ENCODE measurements around the gene FADD. TPM values are rescaled to one million over a fixed set of nuclear protein-coding genes. Genes with fewer than 3 reads are reported as not detected.

Gene FADD
- total RNA-seq, 1 donor, result 53.2 TPM

DNA sequence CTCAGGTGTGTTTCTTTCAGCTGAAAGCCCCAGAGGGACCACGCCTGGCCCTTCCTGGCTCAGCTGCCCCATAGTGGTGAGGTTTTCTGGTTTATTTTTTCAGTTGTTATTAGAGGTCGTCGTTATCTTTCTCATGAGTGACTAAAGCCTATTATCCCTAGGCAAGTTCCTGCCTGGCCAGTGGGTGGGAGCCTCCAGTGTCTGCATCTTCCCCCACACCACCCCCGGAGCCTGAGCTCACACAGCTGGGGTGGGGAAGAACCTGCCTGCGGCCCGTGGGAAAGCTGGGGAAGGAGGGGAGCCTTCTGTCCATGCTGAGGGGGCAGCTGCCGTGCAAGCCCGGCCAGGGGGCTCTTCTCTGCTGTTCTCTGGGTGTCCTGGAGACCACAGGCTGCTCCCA lies 43.1 kb downstream of the FADD start:
- peaks cover 3% of the 10 kb centered on the region for H3K27me3 ChIP-seq (ENCODE audit: insufficient read depth, low read length)
- no peaks in the 10 kb centered on the region for H3K36me3 ChIP-seq (ENCODE audit: insufficient read depth, low read length)
- DNase-seq (ENCODE audit: insufficient read length, low spot score, missing footprints), result peak; percentile 92
- no peaks in the 10 kb centered on the region for H3K9me3 ChIP-seq (ENCODE audit: low read depth, low read length)
- H3K4me3 ChIP-seq (ENCODE audit: insufficient read depth, low read length), result no peak overlapping the region
- no peaks in the 10 kb centered on the region for H3K79me2 ChIP-seq (ENCODE audit: insufficient read depth, low read length)
- no peaks in the 10 kb centered on the region for H4K20me1 ChIP-seq (ENCODE audit: insufficient read depth, low read length)
- no peak overlapping the region for H3K4me2 ChIP-seq (ENCODE audit: insufficient read depth, low read length)
- H2AFZ ChIP-seq (ENCODE audit: low read length), result no peak overlapping the region
- TF ChIP-seq, protein P1, sequence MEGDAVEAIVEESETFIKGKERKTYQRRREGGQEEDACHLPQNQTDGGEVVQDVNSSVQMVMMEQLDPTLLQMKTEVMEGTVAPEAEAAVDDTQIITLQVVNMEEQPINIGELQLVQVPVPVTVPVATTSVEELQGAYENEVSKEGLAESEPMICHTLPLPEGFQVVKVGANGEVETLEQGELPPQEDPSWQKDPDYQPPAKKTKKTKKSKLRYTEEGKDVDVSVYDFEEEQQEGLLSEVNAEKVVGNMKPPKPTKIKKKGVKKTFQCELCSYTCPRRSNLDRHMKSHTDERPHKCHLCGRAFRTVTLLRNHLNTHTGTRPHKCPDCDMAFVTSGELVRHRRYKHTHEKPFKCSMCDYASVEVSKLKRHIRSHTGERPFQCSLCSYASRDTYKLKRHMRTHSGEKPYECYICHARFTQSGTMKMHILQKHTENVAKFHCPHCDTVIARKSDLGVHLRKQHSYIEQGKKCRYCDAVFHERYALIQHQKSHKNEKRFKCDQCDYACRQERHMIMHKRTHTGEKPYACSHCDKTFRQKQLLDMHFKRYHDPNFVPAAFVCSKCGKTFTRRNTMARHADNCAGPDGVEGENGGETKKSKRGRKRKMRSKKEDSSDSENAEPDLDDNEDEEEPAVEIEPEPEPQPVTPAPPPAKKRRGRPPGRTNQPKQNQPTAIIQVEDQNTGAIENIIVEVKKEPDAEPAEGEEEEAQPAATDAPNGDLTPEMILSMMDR (IDR thresholded peaks at IDR 0.05; ENCODE audit: extremely low read depth, low read depth, low read length), result no peak
- peaks cover 38% of the 10 kb centered on the region for H3K4me1 ChIP-seq (ENCODE audit: insufficient read depth, low read length)
- no peak overlapping the region for H3K27ac ChIP-seq (ENCODE audit: low read depth, low read length)

DNA sequence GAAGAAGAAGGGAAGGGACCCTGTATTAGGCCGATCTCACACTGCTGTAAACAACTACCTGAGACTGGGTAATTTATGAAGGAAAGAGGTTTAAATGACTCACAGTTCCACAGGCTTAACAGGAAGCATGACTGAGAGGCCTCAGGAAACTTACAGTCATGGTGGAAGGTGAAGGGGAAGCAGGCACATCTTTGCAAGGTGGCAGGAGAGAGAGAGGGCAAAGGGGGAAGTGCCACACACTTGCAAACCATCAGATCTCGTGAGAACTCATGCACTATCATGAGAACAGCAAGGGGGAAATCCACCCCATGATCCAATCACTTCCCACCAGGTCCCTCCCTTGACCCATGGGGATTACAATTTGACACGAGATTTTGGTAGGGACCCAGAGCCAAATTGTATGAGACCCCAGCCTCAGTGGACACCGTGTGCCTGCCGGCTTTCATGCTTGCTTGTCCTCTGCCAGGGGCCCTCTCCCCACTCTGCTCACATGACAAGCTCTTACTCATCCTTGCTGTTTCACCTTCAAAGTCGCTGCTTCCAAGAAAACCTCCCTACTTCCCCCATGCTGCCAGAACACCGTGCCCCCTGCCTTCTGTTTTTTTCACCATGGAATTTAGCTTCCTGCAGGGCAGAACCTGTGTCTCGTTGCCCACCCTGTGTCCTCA lies 44.1 kb downstream of the FADD start:
- Histone ChIP-seq H4K20me1 (ENCODE audit: insufficient read depth, low read length) (no peaks in the 10 kb centered on the region), H3K9me3 (ENCODE audit: low read depth, low read length) (no peaks in the 10 kb centered on the region), H3K4me2 (ENCODE audit: insufficient read depth, low read length) (peak overlapping the region; percentile 7), H2AFZ (ENCODE audit: low read length) (no peak overlapping the region), H3K27ac (ENCODE audit: low read depth, low read length) (no peak overlapping the region), H3K4me3 (ENCODE audit: insufficient read depth, low read length) (no peak overlapping the region), H3K79me2 (ENCODE audit: insufficient read depth, low read length) (no peaks in the 10 kb centered on the region), H3K4me1 (ENCODE audit: insufficient read depth, low read length) (peaks cover 39% of the 10 kb centered on the region), H3K27me3 (ENCODE audit: insufficient read depth, low read length) (peaks cover 3% of the 10 kb centered on the region), H3K36me3 (ENCODE audit: insufficient read depth, low read length) (no peaks in the 10 kb centered on the region)
- TF ChIP-seq, protein P1 (IDR thresholded peaks at IDR 0.05; ENCODE audit: extremely low read depth, low read depth, low read length), result no peak
- DNase-seq (ENCODE audit: insufficient read length, low spot score, missing footprints), result peak; percentile 74

DNA sequence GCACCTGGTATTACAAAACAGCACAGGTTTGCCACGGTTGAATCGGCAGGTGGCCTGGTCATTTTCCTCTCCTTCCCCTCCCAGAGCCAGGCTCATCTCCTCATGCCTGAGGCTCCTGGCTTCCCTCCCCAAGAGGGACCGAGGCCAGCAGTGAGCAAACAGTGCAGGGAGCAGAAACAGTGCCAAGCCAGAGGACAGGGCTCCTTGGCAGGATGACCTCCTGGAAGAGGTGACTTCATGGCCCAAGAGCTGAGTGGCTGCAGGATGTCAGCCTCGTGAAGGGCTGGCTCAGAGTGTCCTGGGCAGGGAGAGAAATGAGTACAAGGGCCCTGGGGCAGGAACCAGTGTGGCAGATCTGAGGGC lies 44.6 kb downstream of the FADD start:
- Histone ChIP-seq H3K79me2 (ENCODE audit: insufficient read depth, low read length) (no peaks in the 10 kb centered on the region), H2AFZ (ENCODE audit: low read length) (no peak overlapping the region), H3K4me2 (ENCODE audit: insufficient read depth, low read length) (peak overlapping the region; percentile 7), H4K20me1 (ENCODE audit: insufficient read depth, low read length) (no peaks in the 10 kb centered on the region), H3K27me3 (ENCODE audit: insufficient read depth, low read length) (peaks cover 3% of the 10 kb centered on the region), H3K4me1 (ENCODE audit: insufficient read depth, low read length) (peaks cover 40% of the 10 kb centered on the region), H3K36me3 (ENCODE audit: insufficient read depth, low read length) (no peaks in the 10 kb centered on the region), H3K4me3 (ENCODE audit: insufficient read depth, low read length) (no peak overlapping the region), H3K27ac (ENCODE audit: low read depth, low read length) (no peak overlapping the region), H3K9me3 (ENCODE audit: low read depth, low read length) (no peaks in the 10 kb centered on the region)
- peak; percentile 86 for DNase-seq (ENCODE audit: insufficient read length, low spot score, missing footprints)
- TF ChIP-seq, protein P1 (IDR thresholded peaks at IDR 0.05; ENCODE audit: extremely low read depth, low read depth, low read length), result no peak

DNA sequence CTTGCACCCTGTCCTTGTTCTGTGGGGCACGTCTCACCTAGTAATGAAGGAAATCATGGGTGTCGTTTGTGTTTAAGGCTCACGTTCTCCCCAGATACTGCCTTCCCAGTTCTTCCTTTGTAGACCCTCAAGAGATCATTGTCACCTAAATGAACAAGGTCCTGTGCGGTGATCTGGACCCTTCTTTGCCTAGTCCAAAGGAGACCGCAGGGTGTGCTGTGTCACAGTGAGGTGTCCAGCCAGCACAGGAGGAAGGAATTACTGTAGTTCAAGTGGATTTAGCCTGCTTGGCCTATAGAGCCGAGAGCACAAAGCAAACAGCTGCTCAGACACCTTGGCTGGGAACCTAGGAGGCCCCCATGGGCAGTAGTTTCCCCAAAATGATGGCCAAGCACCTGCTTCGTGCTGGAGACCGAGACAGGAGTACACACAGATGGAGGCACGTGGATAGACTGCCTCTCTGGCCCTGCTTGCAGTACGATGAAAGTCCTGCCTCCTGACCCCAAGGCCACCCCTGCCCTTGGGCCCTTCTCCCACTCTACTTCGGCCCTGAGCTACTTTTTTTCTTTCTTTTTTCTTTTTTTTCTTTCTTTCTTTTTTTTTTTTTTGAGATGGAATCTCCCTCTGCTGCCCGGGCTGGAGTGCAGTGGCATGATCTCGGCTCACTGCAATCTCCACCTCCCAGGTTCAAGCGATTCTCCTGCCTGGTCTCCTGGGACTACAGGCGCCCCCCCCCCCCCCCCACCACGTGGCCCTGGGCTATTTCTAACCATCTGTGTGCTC lies 48.0 kb downstream of the FADD start:
- TF ChIP-seq, protein P1 (IDR thresholded peaks at IDR 0.05; ENCODE audit: extremely low read depth, low read depth, low read length), result no peak
- H4K20me1 ChIP-seq (ENCODE audit: insufficient read depth, low read length), result no peaks in the 10 kb centered on the region
- peaks cover 3% of the 10 kb centered on the region for H3K27me3 ChIP-seq (ENCODE audit: insufficient read depth, low read length)
- H3K4me2 ChIP-seq (ENCODE audit: insufficient read depth, low read length), result no peak overlapping the region
- no peaks in the 10 kb centered on the region for H3K36me3 ChIP-seq (ENCODE audit: insufficient read depth, low read length)
- H3K9me3 ChIP-seq (ENCODE audit: low read depth, low read length), result no peaks in the 10 kb centered on the region
- peak; percentile 77 for DNase-seq (ENCODE audit: insufficient read length, low spot score, missing footprints)
- peaks cover 15% of the 10 kb centered on the region for H3K4me1 ChIP-seq (ENCODE audit: insufficient read depth, low read length)
- no peaks in the 10 kb centered on the region for H3K79me2 ChIP-seq (ENCODE audit: insufficient read depth, low read length)
- no peak overlapping the region for H3K4me3 ChIP-seq (ENCODE audit: insufficient read depth, low read length)
- no peak overlapping the region for H3K27ac ChIP-seq (ENCODE audit: low read depth, low read length)
- no peak overlapping the region for H2AFZ ChIP-seq (ENCODE audit: low read length)

Measured in osteoblast (primary cell).